Chondrocyte (in vitro differentiated cells): ENCODE results near the gene ARHGEF11. TPM values are rescaled to one million over a fixed set of nuclear protein-coding genes. Genes with fewer than 3 reads are reported as not detected.

Source experiments
- DNase-seq: peaks from one replicate; pipeline ENCODE4 v3.0.0; 2021; ENCODE audit warnings: mixed read lengths, low spot score
- H3K27ac Mint-ChIP-seq: one replicate; pipeline ENCODE4 v1.8.0; 2021; ENCODE audit warnings: mild to moderate bottlenecking, moderate library complexity, mixed read lengths; ENCODE audit not compliant: unreplicated experiment
- H3K27me3 Mint-ChIP-seq: 2 replicates; pipeline ENCODE4 v1.8.0; 2021; ENCODE audit warnings: low read depth, mixed read lengths
- H3K36me3 Mint-ChIP-seq: 2 replicates; pipeline ENCODE4 v1.8.0; 2021; ENCODE audit warnings: low read depth, mixed read lengths
- H3K4me1 Mint-ChIP-seq: 2 replicates; pipeline ENCODE4 v1.8.0; 2021; ENCODE audit warnings: low read depth, mild to moderate bottlenecking, mixed read lengths
- H3K4me3 Mint-ChIP-seq: one replicate; pipeline ENCODE4 v1.8.0; 2021; ENCODE audit warnings: mild to moderate bottlenecking, moderate library complexity, mixed read lengths; ENCODE audit not compliant: unreplicated experiment
- H3K9me3 Mint-ChIP-seq: 2 replicates; pipeline ENCODE4 v1.8.0; 2021; ENCODE audit warnings: low read depth, mixed read lengths
- CTCF ChIP-seq: fragments of 200-600 bp; sonication (generic); IDR thresholded peaks from 2 replicates; pipeline ENCODE4 v1.5.0; 2021; ENCODE audit warnings: antibody characterized with exemption, mild to moderate bottlenecking, moderate library complexity
- total RNA-seq: library from RNA; stranded (reverse); gene quantifications from 3 replicates; pipeline ENCODE4 v1.2.1, GENCODE V29; 2021

The ARHGEF11 gene
- total RNA-seq, 1 donor from 2014 or later = 34.8 TPM

GRCh38 chr1:157086299-157086698 is 40.8 kb upstream of the ARHGEF11 start:
- Mint-ChIP-seq H3K9me3 (no peaks in the 10 kb centered on the region), H3K4me3 (no peak overlapping the region), H3K27me3 (peaks cover 9% of the 10 kb centered on the region), H3K36me3 (no peaks in the 10 kb centered on the region), H3K4me1 (peaks cover 10% of the 10 kb centered on the region), H3K27ac (no peak overlapping the region)
- DNase-seq = no peak
- TF ChIP-seq CTCF = no peak

- peaks cover 9% of the 10 kb centered on the region for H3K27me3 Mint-ChIP-seq
- no peak overlapping the region for H3K4me3 Mint-ChIP-seq
- DNase-seq = no peak
- no peak for TF ChIP-seq CTCF
- no peaks in the 10 kb centered on the region for H3K9me3 Mint-ChIP-seq
- no peak overlapping the region for H3K27ac Mint-ChIP-seq
- H3K4me1 Mint-ChIP-seq = peaks cover 7% of the 10 kb centered on the region
- no peaks in the 10 kb centered on the region for H3K36me3 Mint-ChIP-seq
These were observed 39.9 kb upstream of the ARHGEF11 start for GRCh38 chr1:157085421-157085820.

GRCh38 chr1:157084720-157085119 is 39.2 kb upstream of the ARHGEF11 start:
- peaks cover 9% of the 10 kb centered on the region for H3K27me3 Mint-ChIP-seq
- H3K27ac Mint-ChIP-seq = no peak overlapping the region
- no peak overlapping the region for H3K4me3 Mint-ChIP-seq
- H3K4me1 Mint-ChIP-seq = no peaks in the 10 kb centered on the region
- no peaks in the 10 kb centered on the region for H3K36me3 Mint-ChIP-seq
- DNase-seq = no peak
- no peaks in the 10 kb centered on the region for H3K9me3 Mint-ChIP-seq
- TF ChIP-seq CTCF = no peak

- Mint-ChIP-seq H3K27ac (no peak overlapping the region), H3K4me1 (no peaks in the 10 kb centered on the region), H3K27me3 (peaks cover 13% of the 10 kb centered on the region), H3K9me3 (no peaks in the 10 kb centered on the region), H3K4me3 (no peak overlapping the region), H3K36me3 (no peaks in the 10 kb centered on the region)
- TF ChIP-seq CTCF = no peak
- no peak for DNase-seq
These were observed 36.2 kb upstream of the ARHGEF11 start for GRCh38 chr1:157081707-157082106.

- peaks cover 15% of the 10 kb centered on the region for H3K27me3 Mint-ChIP-seq
- H3K4me1 Mint-ChIP-seq = no peaks in the 10 kb centered on the region
- no peak for TF ChIP-seq CTCF
- H3K4me3 Mint-ChIP-seq = no peak overlapping the region
- DNase-seq = no peak
- no peak overlapping the region for H3K27ac Mint-ChIP-seq
- no peaks in the 10 kb centered on the region for H3K9me3 Mint-ChIP-seq
- H3K36me3 Mint-ChIP-seq = no peaks in the 10 kb centered on the region
These were observed 35.2 kb upstream of the ARHGEF11 start for GRCh38 chr1:157080714-157081113.
